GM21390 (cell line): ENCODE data around the gene RTN4R.
"Not testable (repeated sequence)": the region's sequence is repeated elsewhere in the genome, so short reads cannot be mapped to it uniquely, and the experiment has no call there.

Experiments used
- ATAC-seq: cut with Tn5 transposase; IDR thresholded peaks from one replicate; pipeline ENCODE4 v1.9.1; 2021; ENCODE audit not compliant: unreplicated experiment

Gene RTN4R

DNA sequence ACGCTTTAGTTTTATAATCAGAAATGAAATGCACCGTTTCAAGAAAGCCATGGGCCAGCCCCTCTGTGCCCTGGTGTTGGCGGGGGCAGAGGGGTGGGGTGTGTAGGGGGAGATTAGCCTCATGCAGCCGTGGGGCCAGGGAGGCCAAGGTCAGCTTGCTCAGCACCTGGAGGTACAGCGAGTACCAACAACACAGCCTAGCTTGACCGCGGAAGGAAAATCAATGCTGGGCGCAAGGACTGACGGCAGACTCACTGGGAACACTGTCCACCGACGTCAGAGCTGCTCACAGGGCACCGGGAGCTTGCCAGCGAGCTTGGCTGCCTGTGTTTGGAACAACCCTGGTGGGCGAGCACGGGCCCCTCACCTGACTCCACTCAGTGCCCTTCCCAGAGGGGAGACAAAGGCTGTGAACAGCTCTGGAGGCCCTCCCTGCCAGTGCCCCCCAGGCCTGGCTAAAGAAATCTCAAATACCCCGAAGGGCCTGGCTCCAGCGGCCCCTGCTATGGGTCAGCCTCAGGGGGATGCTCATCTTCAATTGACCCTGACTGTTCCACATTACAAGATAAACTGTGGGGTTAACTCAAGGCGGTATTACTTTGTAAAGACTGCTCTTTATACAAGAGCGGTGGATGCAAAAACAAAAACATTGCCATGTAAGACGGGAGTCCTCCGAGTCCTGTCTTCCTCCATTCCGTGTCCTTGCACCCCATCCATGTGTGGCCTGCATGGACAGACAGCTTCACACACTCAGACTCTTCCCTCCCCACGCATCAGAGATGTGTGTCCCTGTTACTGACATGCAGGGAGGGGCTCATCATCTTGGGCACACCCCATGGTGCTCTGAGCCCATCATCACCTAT is 21.3 kb upstream of the RTN4R start:
- ATAC-seq: not testable (repeated sequence)

DNA sequence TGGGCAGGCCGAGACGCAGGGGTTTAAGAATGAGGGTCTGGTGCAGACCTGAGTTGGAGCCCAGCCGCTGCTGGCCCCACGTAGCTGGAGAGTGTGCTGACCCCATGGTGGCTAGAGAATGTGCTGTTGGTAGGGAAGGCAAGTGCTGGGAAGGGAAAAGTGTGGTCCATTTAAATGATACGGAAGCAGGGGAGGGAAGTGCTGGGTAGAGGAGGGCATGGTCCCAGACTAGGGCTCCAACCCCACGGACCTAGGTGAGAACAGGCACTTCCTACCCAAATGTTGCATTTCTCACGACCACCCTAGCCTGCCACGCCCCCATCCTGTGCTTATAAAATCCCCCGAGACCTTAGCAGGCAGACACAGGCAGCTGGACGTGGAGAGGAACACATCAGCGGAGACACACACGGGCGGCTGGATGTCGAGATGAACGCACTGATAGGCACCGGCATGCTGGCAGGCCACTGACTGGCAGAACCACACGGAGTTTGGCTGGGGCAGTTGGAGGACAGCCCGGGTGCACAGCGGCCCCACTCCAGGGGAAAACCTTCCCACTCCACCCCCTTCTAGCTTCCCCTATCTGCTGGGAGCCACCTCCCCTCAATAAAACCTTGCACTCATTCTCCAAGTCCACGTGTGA is 18.8 kb upstream of the RTN4R start:
- ATAC-seq: not testable (repeated sequence)

DNA sequence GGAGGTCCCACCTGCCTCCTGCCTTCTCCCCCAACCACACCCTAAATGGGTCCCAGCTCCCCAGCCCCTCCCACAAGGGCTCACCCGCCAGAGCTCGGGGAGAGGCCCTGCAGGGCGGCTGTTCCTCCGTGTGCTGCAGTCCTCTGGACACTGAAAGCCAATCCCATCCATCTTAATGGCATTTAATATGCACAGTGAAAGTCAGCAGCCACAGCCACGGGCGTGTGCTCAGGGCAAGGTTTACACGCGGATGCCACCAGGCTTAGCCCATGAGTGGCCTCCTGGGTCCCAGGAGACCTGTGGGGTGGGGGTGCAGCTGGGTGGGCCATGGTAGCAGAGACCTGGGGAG is 18.2 kb upstream of the RTN4R start:
- not testable (repeated sequence) for ATAC-seq

DNA sequence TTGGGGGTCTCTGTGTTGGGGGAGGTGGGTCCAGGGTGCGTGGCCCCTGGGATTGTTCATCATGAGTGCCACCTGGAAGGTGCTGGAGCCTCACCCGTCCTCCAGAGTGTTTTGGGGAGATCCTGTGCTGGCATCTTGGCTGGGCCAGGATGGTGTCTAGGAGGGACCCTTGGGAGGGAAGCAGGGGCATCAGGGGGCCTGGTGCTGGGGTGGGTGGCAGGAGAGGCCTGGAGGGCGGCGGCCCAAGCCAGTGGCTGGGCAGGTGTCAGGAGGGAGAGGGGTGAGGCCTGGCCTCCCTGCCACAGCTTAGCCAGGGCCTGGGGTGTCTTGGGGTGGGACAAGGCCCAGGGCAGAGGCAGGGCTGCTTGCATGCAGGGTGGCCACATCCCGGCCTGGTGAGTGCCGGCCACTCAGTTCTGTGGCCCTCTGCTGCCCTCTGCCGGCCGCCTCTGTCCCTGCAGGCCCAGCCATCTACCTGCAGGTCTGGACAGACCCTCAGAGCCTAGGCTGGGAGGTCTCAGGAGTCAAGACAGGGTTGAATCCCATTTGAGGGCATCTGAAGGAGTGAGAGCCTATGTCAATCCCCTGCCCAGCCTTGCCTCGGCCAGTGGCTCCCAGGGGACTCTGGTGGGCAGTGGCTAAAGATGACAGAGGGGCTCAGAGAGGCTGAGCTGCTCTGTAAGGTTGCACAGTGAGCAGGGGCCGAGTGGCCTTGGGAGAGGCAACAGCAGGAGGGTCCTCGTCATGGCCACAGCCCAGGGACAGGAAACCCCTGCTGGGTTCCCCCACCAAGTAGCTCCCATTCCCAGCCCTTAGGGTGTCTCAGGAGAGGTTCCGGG is 17.6 kb upstream of the RTN4R start:
- not testable (repeated sequence) for ATAC-seq

DNA sequence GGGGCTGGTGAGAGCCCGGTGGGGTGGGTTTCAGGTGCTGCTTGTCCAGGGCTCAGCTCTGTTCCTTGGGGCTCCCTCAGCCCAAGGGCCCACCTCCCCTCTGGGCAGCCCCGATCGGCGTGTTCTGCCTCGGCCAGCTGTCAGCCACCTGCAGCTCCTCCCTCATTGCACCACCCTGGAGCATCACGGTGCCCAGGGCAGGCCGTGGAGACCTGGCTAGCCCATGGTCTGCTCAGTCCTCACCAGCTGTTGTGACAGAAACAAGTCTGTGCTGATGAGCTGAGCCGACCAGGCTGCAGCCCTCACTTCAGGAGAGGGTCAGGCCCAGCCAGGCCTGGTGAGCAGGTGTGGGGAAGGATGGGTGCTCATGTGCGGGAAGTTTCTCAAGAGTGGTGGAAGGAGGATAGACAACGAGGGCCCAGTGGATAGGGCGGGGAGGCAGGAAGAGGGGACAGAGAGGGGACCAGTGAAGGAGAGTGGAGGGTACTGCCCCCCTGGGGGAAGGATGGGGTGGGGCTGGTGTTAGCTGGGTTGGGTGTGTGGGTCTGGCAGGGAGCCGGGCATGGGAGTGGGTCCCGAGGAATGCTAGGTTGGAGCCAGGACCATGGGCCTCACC is 16.5 kb upstream of the RTN4R start:
- no peak for ATAC-seq

DNA sequence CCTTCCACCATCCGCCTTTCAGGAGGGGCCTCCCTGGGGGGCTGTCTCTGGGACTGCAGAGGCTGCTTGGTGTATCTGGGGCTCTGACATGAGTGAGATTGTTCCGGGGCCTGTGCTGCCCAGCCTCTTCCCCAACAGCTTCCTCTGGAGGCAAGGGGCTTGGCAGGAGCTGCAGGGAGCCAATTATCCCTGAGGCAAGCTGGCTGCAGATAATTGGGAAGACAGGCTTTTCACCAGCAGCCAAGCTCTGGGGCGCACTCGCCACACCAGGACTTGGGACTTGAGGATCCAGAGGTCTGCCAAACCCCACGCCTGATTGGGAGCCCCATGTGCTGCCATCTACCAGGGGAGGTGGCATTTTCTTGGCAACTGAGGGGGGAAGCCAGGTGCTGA is 15.6 kb upstream of the RTN4R start:
- ATAC-seq: no peak

DNA sequence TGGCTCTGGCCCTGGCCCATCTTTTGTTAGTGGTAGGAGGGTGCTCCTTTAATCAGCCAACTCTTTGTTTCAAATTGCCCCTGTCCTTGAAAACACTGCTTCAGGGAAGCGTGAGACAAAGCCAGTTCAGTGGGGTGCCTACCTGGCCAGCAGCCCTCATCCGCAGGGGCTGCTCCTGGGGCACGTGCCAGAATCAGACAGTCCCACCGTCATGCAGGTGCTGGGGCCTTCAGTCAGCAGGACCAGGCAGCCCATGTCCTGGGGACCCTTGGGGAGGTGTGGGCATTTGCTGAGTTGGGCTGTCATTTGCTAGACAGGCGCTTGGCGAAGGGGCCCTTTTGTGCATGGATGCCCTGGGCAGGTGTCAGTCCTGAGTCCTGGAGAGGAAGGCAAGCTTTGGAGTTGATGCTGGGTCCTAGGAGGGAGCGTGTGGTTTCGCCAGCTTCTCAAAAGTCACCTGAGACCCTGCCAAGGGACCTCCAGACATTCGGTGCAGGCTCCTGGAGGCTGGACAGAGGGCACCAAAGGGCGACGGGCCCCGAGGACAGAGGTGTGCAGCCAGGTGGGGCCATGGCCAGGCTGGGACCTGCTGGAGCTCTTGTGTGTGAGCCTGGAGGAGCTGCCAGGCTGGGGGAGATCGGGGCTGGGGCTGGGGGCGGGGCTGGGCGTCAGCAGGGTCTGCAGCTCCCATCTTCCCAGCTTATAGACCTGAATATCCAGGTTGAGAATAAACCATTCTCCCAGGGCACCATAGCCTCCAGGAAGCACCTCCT is 15.0 kb upstream of the RTN4R start:
- no peak for ATAC-seq

DNA sequence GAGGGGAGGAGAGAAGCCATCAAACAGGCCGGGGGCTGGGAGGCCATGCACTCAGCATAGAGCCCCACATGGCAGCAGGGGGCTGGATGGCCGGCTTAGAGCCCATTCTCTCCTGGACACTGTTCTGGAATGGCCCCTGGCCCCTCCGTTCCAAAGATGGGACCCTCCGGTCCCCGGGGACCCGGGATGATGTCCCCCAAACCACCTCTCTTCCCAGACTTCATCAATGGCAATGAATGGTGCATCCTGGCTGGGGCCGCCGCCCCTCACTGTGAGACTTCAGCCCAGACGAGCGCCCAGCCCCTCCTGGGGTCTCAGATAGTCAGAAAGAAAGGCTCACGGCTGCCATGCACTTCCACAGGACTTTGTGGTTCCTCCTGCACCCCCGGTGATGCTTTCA is 13.8 kb upstream of the RTN4R start:
- no peak for ATAC-seq

DNA sequence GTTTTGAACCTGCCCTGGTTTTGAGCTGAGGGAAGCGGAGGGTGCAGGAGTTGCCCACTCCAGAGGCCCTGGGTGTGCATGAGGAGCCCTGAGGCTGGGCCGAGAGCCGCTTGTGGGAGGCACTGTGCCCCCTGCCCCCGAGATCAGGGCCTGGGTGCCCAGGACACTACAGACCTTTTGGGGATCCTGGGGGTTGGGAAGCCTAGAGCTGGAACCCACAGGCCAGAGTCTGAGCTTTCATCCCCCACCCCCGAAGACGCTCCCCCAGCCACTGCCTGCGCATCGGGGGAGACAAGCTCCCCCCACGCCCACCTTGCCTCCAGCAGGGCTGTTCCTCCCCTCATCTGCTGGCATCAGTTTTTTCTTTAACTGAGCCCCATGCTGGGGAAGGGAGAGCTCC is 13.4 kb upstream of the RTN4R start:
- ATAC-seq: not testable (repeated sequence)

DNA sequence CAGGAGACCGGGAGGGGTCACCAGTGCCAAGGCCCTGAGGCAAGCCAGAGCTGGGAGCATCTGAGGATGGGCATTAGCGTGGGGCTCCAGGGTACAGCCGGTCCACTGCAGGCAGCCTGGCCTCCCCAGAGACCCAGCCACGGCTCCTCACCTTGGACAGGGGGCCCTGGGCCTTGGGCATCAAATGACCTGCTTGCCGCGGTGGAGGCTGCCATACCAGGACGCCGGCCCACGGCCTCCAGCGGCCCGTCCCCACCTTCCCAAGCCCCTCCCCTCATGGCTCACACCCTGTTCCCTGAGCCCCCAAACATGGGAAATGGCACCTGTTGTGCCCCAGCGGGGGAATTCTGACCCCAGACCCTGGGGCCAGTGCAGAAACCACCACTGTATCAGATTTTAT is 12.7 kb upstream of the RTN4R start:
- no peak for ATAC-seq

DNA sequence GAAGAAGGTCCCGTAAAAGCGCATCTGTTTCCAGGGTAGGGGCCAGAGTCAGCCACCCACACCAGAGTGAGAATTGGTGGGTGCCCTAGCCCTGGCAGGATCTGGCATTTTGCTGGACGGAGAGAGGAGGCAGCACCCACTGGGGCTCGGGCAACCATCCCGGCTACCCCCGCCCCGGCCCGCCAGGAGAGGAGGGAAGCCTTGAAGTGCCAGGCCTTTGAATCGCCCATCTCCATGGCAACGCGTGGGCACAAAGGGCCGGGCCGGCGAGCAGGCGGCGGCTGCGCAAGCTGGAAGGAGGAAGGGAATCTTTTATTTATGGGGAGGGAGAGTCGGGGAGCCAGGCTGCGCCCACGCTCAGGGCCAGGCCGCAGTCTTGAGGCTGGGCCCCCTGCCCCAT is 12.0 kb upstream of the RTN4R start:
- ATAC-seq: not testable (repeated sequence)

DNA sequence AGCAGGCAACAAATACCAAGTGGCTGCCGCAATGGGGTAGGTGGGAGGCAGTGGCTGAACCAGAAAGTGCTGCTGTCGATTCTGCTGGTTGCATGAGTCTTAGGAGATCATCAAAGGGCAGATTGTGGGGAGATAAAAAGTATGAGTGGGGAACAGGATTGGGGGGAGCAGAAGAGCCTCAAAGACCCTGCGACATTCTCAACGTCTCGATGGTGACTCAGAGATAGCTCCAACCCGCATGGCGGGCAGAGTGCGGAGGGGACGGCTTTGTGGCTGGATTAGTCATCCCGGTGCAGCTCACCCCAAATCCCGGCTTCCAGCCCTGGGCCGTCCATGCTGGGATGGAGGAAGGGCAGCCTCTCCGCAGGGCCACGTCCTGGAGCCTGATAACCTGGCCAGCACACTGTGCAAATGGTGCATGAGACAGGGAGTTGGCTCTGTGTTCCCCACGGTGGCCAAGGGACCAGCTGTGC is 11.6 kb upstream of the RTN4R start:
- no peak for ATAC-seq

DNA sequence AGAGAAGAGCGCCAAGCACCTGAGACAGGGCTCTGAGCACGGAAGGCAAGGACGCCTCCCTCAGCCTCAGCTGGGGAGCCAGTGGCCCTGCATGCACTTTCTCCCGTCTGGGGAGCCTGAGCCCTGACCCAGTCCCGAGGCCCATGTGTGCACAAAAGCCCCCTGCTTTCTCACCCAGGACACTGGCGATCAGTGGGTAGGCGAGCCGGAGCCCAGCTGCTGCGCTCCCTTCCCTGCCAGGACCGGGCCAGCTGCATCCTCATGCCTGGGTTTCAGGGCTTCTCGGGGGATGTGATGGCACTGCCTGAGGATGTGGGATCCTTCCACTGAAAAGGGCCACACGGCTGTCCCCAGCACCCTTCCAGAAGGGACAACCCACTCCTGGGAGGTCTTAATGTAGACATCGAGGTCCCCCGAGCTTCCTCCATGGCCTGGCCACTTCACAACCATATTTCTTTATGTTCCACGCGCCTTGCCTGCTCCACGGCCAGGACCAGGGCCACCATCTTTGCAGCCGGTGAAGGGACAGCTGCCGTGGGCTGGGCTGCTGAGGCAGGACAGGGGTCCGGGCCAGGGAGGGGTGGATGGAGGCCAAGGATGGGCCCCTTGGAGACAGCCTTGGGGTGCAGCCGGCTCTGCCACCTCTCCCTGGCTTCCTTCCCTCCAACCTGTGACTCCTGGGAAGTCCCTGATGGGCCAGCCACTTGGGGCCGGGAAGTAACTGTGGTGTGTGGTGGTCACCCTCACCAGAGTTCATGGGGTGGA is 10.8 kb upstream of the RTN4R start:
- not testable (repeated sequence) for ATAC-seq

DNA sequence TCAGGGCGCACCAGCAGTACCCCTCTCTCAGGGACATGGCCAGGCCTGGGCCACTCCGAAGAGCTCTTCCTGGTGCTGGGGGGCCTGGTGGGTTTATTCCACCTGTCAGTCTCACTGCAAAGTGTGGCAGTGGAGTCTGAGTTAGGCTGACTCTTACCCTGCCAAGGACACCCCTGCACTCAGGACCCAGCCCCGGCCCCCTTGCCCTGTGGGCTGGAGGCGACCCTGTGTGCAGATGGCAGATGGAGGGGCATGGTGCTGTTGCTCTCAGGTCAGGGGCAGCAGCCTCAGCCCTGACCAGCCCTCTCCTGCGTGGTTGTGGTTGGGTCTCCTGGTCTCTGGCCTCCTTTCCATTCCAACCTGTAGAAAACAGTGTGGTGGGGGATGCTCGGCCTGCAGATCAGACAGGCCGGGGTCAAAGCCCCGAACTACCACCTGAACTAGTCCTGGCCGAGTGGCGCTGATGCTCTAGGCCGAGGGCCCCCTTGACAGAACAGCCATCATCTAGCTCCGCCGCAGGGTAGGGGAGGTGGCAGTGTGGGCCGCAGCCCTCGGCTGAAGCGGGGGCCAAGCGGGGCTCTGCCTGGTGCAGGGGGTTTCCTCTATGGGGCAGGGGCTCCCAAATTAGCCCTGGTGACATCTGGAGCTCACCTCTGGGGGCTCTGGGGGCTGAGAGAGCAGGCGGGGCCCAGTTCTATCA is 10.0 kb upstream of the RTN4R start:
- not testable (repeated sequence) for ATAC-seq

DNA sequence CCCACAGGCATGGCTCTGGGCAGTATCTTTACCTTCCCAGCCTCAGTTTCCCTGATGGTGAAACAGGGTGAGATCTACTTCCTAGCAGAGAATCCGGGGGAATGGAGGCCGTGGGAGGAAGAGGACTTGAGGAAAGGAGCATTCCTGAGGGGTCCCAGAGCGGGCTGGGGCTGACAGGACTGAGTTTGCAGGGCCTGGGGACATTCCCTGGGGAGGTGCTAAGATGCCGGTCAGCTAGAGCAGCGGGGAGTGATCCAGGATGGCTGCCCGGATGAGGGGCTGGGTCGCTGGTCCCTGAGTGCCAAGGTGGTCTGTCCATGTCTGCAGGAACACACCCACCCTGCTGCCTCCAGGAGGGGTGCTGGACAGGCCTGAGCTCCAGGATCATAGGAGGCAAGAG is 8.3 kb upstream of the RTN4R start:
- no peak for ATAC-seq

DNA sequence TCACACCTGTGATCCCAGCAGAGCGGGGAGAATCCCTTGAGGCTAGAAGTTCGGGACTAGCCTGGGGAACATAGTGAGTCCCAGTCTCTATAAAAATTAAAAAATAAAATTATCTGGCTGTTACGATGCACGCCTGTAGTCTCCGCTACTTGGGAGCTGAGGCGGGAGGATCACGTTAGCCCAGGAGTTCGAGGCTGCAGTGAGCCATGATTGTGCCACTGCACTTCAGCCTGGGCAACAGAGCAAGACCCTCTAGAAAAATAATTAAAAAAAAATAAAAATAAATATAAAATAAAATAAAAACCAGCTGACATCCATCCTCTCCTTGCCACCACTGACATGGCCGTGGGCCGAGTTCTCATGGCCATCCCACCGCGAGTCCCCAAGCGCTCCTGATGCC is 7.7 kb upstream of the RTN4R start:
- ATAC-seq: no peak

DNA sequence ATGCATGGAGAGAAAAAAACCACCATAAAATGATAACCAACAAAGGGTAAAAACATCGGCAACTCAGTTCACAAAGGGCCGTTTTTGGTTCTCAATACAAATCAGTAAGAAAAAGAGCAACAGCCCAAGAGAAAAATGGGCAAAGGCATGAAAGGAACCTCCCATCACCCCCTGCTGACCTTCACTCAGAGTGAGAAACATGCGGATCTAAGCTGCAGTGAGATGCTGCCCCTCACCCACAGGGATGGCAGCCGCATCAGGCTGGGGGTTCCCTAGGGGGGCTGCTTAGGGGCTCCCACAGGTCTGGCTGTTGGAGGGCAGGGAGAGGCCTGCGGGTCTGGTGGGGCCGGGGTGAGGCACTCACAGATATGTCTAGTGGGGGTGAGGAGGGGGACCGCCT is 7.2 kb upstream of the RTN4R start:
- not testable (repeated sequence) for ATAC-seq

DNA sequence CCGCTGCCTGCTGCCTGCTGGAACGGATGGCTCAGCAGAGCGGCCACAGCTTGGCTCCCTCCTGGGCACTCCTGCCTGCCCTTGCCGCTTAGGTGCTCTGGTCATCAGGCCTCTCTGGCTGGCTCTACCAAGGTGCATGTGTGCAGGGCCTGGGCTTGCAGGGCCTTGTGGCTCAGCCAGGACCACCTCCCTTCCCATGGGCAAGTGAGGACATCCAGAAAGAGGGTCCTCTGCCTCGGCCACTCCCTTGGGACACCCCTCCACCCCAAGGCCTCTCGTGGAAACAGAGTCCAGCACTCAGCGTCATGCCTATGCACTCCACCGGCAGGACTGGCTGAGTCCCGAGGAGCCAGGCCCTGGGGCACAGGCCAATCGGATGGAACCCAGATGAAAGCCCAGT is 6.3 kb upstream of the RTN4R start:
- not testable (repeated sequence) for ATAC-seq

DNA sequence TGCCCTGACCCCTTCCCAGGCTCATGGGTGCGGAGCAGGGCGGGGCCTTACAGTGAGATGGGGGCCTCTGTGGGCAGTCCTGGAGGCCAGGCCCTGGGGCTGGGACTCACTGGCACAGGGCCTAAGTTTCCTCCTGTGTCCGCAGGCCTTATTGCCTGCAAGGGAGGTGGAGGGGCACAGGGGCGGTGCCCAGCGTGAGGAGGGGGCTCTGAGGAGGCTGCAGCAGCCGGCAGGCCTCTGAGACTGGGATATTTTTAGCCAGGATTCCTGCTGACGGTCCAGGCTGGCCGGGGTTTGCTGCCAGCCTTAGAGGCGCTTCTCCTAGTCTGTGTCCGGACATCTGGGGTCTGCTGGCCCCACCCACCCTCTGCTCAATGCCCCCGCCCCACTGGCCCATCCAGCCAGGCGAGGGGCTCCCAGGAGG is 5.7 kb upstream of the RTN4R start:
- ATAC-seq: no peak
